Measurements from ENCODE around the gene PCNX1. TPM values are rescaled to one million over a fixed set of nuclear protein-coding genes. Genes with fewer than 3 reads are reported as not detected.
A peak's percentile ranks its signal among the peaks of the same experiment; 100 is the strongest.
"Not testable (repeated sequence)": the region's sequence is repeated elsewhere in the genome, so short reads cannot be mapped to it uniquely, and the experiment has no call there.

The PCNX1 gene
- total RNA-seq, 2 experiments from 2014 or later = 38.4 to 57.9 TPM

DNA sequence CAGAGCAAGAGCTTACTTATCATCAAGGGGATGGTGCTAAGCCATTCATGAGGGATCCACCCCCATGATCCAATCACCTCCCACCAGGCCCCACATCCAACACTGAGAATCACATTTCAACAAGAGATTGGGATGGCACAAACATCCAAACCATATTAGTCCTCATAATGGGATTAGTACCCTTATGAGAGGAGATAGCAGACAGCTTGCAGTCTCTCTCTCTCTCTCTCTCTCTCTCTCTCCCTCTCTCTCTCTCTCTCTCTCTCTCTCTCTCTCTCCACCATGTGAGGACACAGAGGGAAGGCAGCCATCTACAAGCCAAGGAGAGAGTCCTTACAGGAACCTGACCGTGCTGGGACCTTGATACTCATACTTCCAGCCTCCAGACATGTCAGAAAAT is 26.4 kb upstream of the PCNX1 start:
- intact Hi-C loops (cut with DNase I, micrococcal nuclease) = loop anchor here (5.0 to 10.0 kb wide), 2 partner anchors 214 to 226 kb away; no protein-coding TSS in a partner anchor
- H3K27ac Mint-ChIP-seq; H3K27me3 Mint-ChIP-seq; H3K9me3 Mint-ChIP-seq (ENCODE audit: low read depth); H3K4me3 Mint-ChIP-seq; POLR2A ChIA-PET; ATAC-seq; H3K36me3 Mint-ChIP-seq (ENCODE audit: low read depth); DNase-seq: not testable (repeated sequence)
- CTCF ChIA-PET = interaction anchor here (1.4 to 11.4 kb wide), 2 partner anchors 9 to 20 kb away, joined by 4 to 173 read pairs; partner anchors contain the start of gene PCNX1
- H3K4me1 Mint-ChIP-seq = peaks cover 44% of the 10 kb centered on the region

DNA sequence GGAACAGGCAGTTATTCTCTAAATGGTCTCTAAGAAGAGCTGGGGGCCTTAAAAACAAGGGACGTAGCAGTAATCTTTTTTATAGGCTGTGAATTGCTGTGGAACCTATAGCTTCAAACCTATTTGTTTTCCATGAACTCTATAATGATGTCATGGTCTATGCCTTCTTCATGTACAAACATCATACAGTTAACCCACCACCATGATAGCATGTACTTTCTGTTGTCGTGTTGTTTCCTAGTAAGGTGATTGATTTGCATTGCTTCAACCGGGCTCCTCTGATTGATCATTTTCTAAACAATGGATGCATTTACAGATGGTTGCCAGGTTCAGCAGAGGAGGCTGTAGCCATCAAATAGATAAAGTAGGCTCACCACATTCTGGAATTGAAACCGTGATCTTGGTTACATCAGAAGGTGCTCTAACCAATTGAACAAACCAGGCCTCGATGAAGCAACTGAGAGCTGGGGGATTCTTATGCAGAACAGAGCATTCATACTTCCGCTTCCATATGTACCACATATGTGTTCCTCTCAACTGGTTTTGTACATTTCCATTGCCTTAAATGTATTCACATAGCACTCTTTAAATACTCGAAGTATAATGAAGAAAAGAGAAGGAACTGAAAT is 25.6 kb upstream of the PCNX1 start:
- ATAC-seq = no peak
- H3K27me3 Mint-ChIP-seq = no peaks in the 10 kb centered on the region
- CTCF ChIA-PET = interaction anchor here (1.4 to 11.4 kb wide), 3 partner anchors 10 to 73 kb away, joined by 4 to 173 read pairs (median 11); partner anchors contain the start of gene PCNX1
- H3K27ac Mint-ChIP-seq = no peak overlapping the region
- no peaks in the 10 kb centered on the region for H3K36me3 Mint-ChIP-seq (ENCODE audit: low read depth)
- no peaks in the 10 kb centered on the region for H3K9me3 Mint-ChIP-seq (ENCODE audit: low read depth)
- no peak overlapping the region for H3K4me3 Mint-ChIP-seq
- no peak for DNase-seq
- intact Hi-C loops (cut with DNase I, micrococcal nuclease) = loop anchor here (5.0 to 10.0 kb wide), 2 partner anchors 214 to 227 kb away; no protein-coding TSS in a partner anchor
- H3K4me1 Mint-ChIP-seq = peaks cover 52% of the 10 kb centered on the region
- POLR2A ChIA-PET = interaction anchor here (1.0 kb wide), 1 partner anchor 37 kb away, joined by 3 read pairs; no protein-coding TSS in a partner anchor

DNA sequence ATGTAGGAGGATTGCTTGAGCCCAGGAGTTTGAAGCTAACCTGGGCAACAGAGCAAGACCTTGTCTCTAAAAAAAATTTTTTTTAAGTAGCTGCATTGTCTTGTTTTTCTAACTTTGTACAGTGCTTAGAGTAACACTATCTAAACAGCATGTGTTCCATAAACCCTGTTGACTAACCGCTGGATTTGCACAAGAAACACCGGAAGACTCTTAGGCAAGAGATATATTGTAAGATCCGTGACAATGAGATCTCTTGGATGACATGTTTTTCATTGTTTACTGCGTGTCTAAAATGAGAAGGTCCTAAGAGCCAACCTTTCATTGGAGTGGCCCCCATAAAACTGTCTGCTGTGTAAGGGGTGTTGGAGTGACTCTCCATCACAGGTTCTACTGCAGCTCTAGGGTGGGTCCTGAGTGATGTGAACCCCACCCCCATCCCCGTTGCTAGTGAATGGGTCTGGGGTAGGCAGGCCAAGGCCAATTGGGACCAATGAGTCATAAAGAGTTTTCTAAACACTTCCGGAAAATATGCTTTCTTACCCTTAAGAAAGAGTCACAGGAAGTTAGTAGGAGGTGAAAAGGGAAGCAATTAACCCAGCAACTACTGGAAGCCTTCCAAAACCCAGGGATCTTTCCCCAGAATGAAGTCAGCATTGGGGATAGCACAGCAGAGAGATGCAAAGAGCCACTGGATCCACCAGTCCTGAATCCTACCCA is 24.3 kb upstream of the PCNX1 start:
- H3K27ac Mint-ChIP-seq = peak overlapping the region; percentile 38
- no peaks in the 10 kb centered on the region for H3K9me3 Mint-ChIP-seq (ENCODE audit: low read depth)
- peaks cover 64% of the 10 kb centered on the region for H3K4me1 Mint-ChIP-seq
- ATAC-seq = no peak
- ChIA-PET POLR2A (interaction anchor here (1.0 kb wide), 1 partner anchor 36 kb away, joined by 3 read pairs; no protein-coding TSS in a partner anchor), CTCF (interaction anchor here (0.5 to 11.4 kb wide), 4 partner anchors 18 to 72 kb away, joined by 3 to 173 read pairs (median 15); partner anchors contain the start of gene PCNX1)
- no peaks in the 10 kb centered on the region for H3K36me3 Mint-ChIP-seq (ENCODE audit: low read depth)
- no peak for DNase-seq
- H3K27me3 Mint-ChIP-seq = no peaks in the 10 kb centered on the region
- intact Hi-C loops (cut with DNase I, micrococcal nuclease) = loop anchor here (1.0 to 10.0 kb wide), 3 partner anchors 61 to 228 kb away; no protein-coding TSS in a partner anchor
- no peak overlapping the region for H3K4me3 Mint-ChIP-seq

DNA sequence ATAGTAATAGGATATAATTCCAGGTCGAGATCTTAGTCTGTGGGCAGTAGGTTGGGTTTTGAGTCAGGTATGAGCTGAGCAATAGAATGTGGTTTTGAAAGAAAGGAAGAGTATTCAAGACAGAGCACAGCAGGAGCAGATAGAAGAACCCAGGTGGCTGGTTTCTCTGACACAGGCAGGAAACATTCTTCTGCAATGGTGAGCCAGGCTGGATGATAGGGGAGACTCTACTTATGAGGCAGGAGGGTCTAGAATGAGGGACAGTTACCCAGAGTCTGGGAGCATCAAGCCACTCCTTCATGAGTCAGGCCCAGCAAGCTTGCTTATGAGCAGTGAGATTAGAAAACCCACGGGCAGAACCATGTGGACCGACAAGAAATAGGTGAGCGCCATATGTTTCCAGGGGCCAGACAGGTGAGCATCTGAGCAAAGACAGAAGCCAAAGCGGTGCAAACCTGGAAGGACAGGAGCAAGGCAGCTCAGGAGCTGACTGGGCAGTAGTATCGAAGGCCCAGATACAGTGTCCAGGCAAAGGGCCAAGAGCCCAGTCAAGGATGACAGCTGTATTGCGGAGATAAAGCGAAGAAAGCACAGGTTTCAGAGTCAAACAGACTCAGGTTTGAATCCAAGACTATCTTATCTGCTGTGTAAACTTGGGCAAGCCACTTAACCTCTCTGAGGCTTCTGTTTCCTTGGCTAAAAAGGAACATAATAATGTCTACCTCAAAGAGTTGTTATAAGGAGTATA is 22.5 kb upstream of the PCNX1 start:
- ATAC-seq (peak; percentile 47), DNase-seq (peak; percentile 60)
- intact Hi-C loops (cut with DNase I, micrococcal nuclease) = loop anchor here (1.0 to 10.0 kb wide), 14 partner anchors 10 to 1163 kb away; partner anchors contain the start of gene PCNX1 (in 1 of the 2)
- Mint-ChIP-seq H3K4me1 (peaks cover 80% of the 10 kb centered on the region), H3K27me3 (no peaks in the 10 kb centered on the region), H3K27ac (peak overlapping the region; percentile 96), H3K9me3 (ENCODE audit: low read depth) (no peaks in the 10 kb centered on the region), H3K4me3 (peak overlapping the region; percentile 4), H3K36me3 (ENCODE audit: low read depth) (no peaks in the 10 kb centered on the region)
- ChIA-PET POLR2A (interaction anchor here (0.6 to 5.2 kb wide), 5 partner anchors 17 to 233 kb away, joined by 3 to 44 read pairs (median 8); partner anchors contain the start of genes MAP3K9 and PCNX1), CTCF (interaction anchor here (0.6 to 11.4 kb wide), 11 partner anchors 13 to 114 kb away, joined by 3 to 173 read pairs (median 4); partner anchors contain the start of gene PCNX1)

DNA sequence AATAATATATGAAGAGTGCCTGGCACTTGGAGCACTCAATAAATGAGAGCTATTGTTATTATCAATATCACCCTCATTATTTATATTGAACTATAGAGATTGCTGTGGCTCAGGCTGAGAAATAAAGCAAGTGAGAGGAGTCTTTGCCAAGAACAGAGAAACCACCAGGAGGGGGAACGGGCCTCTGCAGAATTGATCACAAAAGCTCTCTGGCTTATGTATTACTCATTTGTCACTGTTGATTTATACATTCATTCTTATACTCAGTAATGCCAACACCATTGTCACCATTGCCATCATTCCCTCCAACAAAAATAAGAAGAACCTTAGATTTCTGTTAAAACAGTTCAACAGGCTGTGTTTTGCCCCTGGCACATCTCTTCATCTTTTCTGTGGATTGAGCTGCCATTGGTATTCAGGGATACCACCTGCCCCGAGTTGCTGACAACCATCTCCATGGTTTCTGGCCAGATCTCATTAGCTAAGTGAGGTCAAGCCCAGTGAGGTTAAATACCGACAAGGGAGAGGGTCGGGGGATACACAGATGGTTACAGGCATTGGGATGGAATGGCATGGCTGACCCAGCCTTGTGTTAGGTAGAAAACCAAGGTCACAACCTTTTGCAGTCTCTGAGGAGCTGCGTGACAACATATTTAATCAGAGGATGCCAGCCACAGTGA is 21.8 kb upstream of the PCNX1 start:
- H3K9me3 Mint-ChIP-seq (ENCODE audit: low read depth) = no peaks in the 10 kb centered on the region
- peak; percentile 84 for DNase-seq
- H3K4me1 Mint-ChIP-seq = peaks cover 81% of the 10 kb centered on the region
- H3K36me3 Mint-ChIP-seq (ENCODE audit: low read depth) = no peaks in the 10 kb centered on the region
- CTCF ChIA-PET = interaction anchor here (0.6 to 11.4 kb wide), 12 partner anchors 14 to 113 kb away, joined by 3 to 173 read pairs (median 4); partner anchors contain the start of gene PCNX1
- peak overlapping the region; percentile 96 for H3K27ac Mint-ChIP-seq
- intact Hi-C loops (cut with DNase I, micrococcal nuclease) = loop anchor here (1.0 to 10.0 kb wide), 15 partner anchors 9 to 1162 kb away; partner anchors contain the start of genes MAP3K9 (in 1 of the 2) and PCNX1 (in 1 of the 2)
- H3K4me3 Mint-ChIP-seq = no peak overlapping the region
- POLR2A ChIA-PET = interaction anchor here (0.6 to 5.2 kb wide), 5 partner anchors 17 to 234 kb away, joined by 3 to 44 read pairs (median 8); partner anchors contain the start of genes MAP3K9 and PCNX1
- ATAC-seq = peak; percentile 64
- no peaks in the 10 kb centered on the region for H3K27me3 Mint-ChIP-seq

DNA sequence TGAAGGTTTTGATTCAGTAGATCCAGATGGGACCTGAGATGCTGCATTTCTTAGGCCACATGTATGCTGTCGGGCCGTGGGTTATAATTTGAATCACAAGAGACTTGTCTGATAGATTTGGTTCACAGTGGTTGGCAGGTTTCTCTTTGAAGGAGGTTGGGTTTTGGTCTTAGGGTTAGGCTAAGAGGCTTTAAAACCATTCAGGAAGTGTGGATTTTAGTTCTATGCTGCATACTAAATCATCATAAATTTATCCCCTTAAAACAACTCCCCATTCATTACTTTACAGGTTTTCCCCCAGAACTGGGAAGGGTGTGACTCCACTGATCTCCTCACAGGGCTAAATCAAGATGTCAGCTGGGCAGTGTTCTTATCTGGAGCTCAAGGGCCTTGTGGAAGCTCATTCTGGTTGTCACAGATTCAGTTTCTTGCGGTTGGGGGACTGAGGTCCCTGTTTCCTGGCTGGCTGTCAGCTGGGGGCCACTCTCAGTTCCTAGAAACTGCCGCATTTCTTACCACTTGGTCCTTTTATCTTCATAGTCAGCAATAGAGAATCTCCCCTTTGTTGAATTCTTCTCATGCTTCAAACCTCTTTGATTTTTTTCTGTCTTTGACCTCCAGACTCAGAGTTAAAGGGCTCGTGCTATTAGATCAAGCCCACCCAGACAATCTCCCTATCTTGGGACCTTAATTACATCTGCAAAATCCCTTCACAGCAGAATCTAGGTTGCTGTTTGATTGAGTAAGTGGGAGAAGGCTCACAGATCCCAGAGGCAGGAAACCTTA is 20.6 kb upstream of the PCNX1 start:
- peak; percentile 75 for DNase-seq
- ATAC-seq = peak; percentile 37
- H3K27ac Mint-ChIP-seq = peak overlapping the region; percentile 96
- no peaks in the 10 kb centered on the region for H3K27me3 Mint-ChIP-seq
- H3K9me3 Mint-ChIP-seq (ENCODE audit: low read depth) = no peaks in the 10 kb centered on the region
- peaks cover 85% of the 10 kb centered on the region for H3K4me1 Mint-ChIP-seq
- H3K36me3 Mint-ChIP-seq (ENCODE audit: low read depth) = no peaks in the 10 kb centered on the region
- CTCF ChIA-PET = interaction anchor here (1.0 to 11.4 kb wide), 11 partner anchors 14 to 112 kb away, joined by 3 to 173 read pairs (median 5); partner anchors contain the start of gene PCNX1
- H3K4me3 Mint-ChIP-seq = peak overlapping the region; percentile 55
- POLR2A ChIA-PET = interaction anchor here (0.8 to 5.2 kb wide), 8 partner anchors 14 to 77 kb away, joined by 3 to 44 read pairs (median 5); partner anchors contain the start of genes MAP3K9 and PCNX1
- intact Hi-C loops (cut with DNase I, micrococcal nuclease) = loop anchor here (1.0 to 10.0 kb wide), 11 partner anchors 16 to 1161 kb away; partner anchors contain the start of genes MAP3K9 (in 1 of the 2) and PCNX1 (in 1 of the 2)

DNA sequence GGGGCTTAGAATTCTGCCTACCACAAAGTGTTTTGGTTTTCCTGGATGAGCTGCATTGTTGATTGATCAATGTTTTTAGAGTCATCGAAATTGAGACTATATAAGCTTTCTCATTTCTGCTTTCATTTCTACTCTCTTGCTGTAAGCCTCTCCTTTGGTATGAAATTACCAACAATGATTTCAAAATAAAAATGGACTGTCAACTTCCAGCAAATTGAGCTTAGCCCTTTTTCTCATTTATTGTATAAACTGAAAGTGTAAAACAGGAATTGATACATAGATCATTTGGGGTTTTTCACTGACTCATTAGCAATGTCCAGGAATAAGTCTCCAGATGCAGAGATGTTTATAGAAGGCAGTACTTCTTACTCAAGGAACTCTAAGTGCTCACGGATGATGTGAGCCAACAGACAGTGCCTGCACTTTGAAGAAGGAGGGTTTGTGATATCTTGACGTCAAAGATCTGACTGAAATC is 20.0 kb upstream of the PCNX1 start:
- Mint-ChIP-seq H3K9me3 (ENCODE audit: low read depth) (no peaks in the 10 kb centered on the region), H3K27ac (peak overlapping the region; percentile 96), H3K4me1 (peaks cover 80% of the 10 kb centered on the region), H3K27me3 (no peaks in the 10 kb centered on the region), H3K4me3 (peak overlapping the region; percentile 55), H3K36me3 (ENCODE audit: low read depth) (no peaks in the 10 kb centered on the region)
- ATAC-seq = peak; percentile 26
- intact Hi-C loops (cut with DNase I, micrococcal nuclease) = loop anchor here (1.0 to 10.0 kb wide), 9 partner anchors 15 to 1160 kb away; partner anchors contain the start of genes MAP3K9 (in 1 of the 2) and PCNX1 (in 1 of the 2)
- CTCF ChIA-PET = interaction anchor here (0.7 to 11.4 kb wide), 7 partner anchors 14 to 70 kb away, joined by 3 to 173 read pairs (median 4); partner anchors contain the start of gene PCNX1
- no peak for DNase-seq
- POLR2A ChIA-PET = interaction anchor here (0.8 to 5.2 kb wide), 8 partner anchors 15 to 78 kb away, joined by 3 to 44 read pairs (median 5); partner anchors contain the start of genes MAP3K9 and PCNX1

DNA sequence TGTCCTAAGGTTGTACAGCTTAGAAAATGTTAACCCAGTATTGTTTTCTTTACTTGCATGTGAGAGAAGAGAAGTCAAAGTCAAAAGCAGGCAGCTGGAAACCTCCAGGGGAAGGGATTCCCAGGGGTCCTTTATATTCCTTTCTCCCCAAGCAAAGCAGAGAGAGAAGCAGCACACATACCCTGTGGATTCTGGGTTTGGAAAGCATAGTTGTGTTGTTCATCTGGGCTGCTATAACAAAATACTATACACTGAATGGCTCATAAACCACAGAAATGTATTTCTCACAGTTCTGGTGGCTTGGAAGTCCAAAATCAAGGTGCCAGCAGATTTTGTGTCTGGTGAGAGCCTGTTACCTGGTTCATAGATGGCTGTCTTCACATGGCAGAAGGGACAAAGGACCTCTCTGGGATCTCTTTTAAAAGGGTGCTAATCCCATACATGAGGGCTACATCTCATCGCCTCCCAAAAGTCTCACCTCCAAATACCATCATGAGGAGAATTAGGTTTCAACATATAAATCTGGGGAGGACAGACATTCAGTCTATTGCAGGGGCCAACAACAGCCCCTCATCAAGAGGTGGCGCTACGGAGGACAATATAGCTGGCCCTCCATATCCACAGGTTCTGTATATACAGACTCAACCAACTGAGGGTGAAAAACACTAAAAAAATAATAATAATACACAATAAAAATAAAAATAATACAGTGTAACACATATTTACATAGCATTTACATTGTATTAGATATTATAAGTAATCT is 19.3 kb upstream of the PCNX1 start:
- no peak for ATAC-seq

More for the DNA sequence above, 19.3 kb upstream of the PCNX1 start:
- CTCF ChIA-PET = interaction anchor here (0.7 to 11.4 kb wide), 7 partner anchors 13 to 95 kb away, joined by 3 to 173 read pairs (median 4); partner anchors contain the start of gene PCNX1
- DNase-seq = no peak
- H3K4me3 Mint-ChIP-seq = peak overlapping the region; percentile 55
- H3K9me3 Mint-ChIP-seq (ENCODE audit: low read depth) = no peaks in the 10 kb centered on the region
- intact Hi-C loops (cut with DNase I, micrococcal nuclease) = loop anchor here (1.0 to 10.0 kb wide), 9 partner anchors 14 to 1159 kb away; partner anchors contain the start of genes MAP3K9 (in 1 of the 2) and PCNX1 (in 1 of the 2)
- POLR2A ChIA-PET = interaction anchor here (0.9 to 5.2 kb wide), 4 partner anchors 14 to 32 kb away, joined by 3 to 44 read pairs (median 18); partner anchors contain the start of gene PCNX1
- peaks cover 80% of the 10 kb centered on the region for H3K4me1 Mint-ChIP-seq
- H3K27ac Mint-ChIP-seq = peak overlapping the region; percentile 96
- peaks cover 1% of the 10 kb centered on the region for H3K27me3 Mint-ChIP-seq
- H3K36me3 Mint-ChIP-seq (ENCODE audit: low read depth) = no peaks in the 10 kb centered on the region
